ENCODE measurements around the gene THUMPD1.
"Not testable (repeated sequence)": the region's sequence is repeated elsewhere in the genome, so short reads cannot be mapped to it uniquely, and the experiment has no call there.

Gene THUMPD1

GRCh38 chr16:20749474-20749873 is 7.9 kb upstream of the THUMPD1 start:
- no peak for DNase-seq (ENCODE audit: low spot score)

- no peak for DNase-seq (ENCODE audit: low spot score)
Observed at GRCh38 chr16:20747030-20747816, 5.6 kb upstream of the THUMPD1 start.

GRCh38 chr16:20746461-20746860 is 4.8 kb upstream of the THUMPD1 start:
- DNase-seq (ENCODE audit: low spot score), result no peak

GRCh38 chr16:20744922-20745440 is 3.4 kb upstream of the THUMPD1 start:
- no peak for DNase-seq (ENCODE audit: low spot score)

GRCh38 chr16:20743591-20743990 is 2.0 kb upstream of the THUMPD1 start:
- no peak for DNase-seq (ENCODE audit: low spot score)

GRCh38 chr16:20740901-20741521 is 607 bp downstream of the THUMPD1 start:
- DNase-seq (ENCODE audit: low spot score), result peak; percentile 81

GRCh38 chr16:20740007-20740883 is 1.4 kb downstream of the THUMPD1 start:
- DNase-seq (ENCODE audit: low spot score), result peak; percentile 69

GRCh38 chr16:20735490-20735889 is 6.1 kb downstream of the THUMPD1 start:
- peak; percentile 52 for DNase-seq (ENCODE audit: low spot score)

GRCh38 chr16:20734782-20735181 is 6.8 kb downstream of the THUMPD1 start:
- DNase-seq (ENCODE audit: low spot score), result no peak

GRCh38 chr16:20734056-20734455 is 7.6 kb downstream of the THUMPD1 start:
- no peak for DNase-seq (ENCODE audit: low spot score)

GRCh38 chr16:20729141-20729540 is 12.5 kb downstream of the THUMPD1 start:
- DNase-seq (ENCODE audit: low spot score), result no peak

- no peak for DNase-seq (ENCODE audit: low spot score)
Observed at GRCh38 chr16:20727181-20727580, 14.4 kb downstream of the THUMPD1 start.

GRCh38 chr16:20726661-20727060 is 15.0 kb downstream of the THUMPD1 start:
- DNase-seq (ENCODE audit: low spot score), result no peak

GRCh38 chr16:20720251-20720650 is 21.4 kb downstream of the THUMPD1 start:
- no peak for DNase-seq (ENCODE audit: low spot score)

- DNase-seq (ENCODE audit: low spot score), result not testable (repeated sequence)
Observed at GRCh38 chr16:20717718-20718117, 23.9 kb downstream of the THUMPD1 start.

- no peak for DNase-seq (ENCODE audit: low spot score)
Observed at GRCh38 chr16:20711277-20711911, 30.2 kb downstream of the THUMPD1 start.

- DNase-seq (ENCODE audit: low spot score), result peak; percentile 42
Observed at GRCh38 chr16:20708129-20708528, 33.5 kb downstream of the THUMPD1 start.

- no peak for DNase-seq (ENCODE audit: low spot score)
Observed at GRCh38 chr16:20707461-20707860, 34.2 kb downstream of the THUMPD1 start.

GRCh38 chr16:20705972-20706371 is 35.6 kb downstream of the THUMPD1 start:
- DNase-seq (ENCODE audit: low spot score), result not testable (repeated sequence)

GRCh38 chr16:20704281-20704680 is 37.3 kb downstream of the THUMPD1 start:
- DNase-seq (ENCODE audit: low spot score), result no peak

- DNase-seq (ENCODE audit: low spot score), result not testable (repeated sequence)
Observed at GRCh38 chr16:20701692-20702091, 39.9 kb downstream of the THUMPD1 start.

GRCh38 chr16:20696618-20697017 is 45.0 kb downstream of the THUMPD1 start:
- DNase-seq (ENCODE audit: low spot score), result no peak
